ENCODE measurements around the gene MRPS11. TPM values are rescaled to one million over a fixed set of nuclear protein-coding genes. Genes with fewer than 3 reads are reported as not detected.
"Not testable (repeated sequence)": the region's sequence is repeated elsewhere in the genome, so short reads cannot be mapped to it uniquely, and the experiment has no call there.

MRPS11 gene
- total and polyA plus RNA-seq, 9 donors, result 8.3 to 32.4 (median 21.7) TPM

DNA sequence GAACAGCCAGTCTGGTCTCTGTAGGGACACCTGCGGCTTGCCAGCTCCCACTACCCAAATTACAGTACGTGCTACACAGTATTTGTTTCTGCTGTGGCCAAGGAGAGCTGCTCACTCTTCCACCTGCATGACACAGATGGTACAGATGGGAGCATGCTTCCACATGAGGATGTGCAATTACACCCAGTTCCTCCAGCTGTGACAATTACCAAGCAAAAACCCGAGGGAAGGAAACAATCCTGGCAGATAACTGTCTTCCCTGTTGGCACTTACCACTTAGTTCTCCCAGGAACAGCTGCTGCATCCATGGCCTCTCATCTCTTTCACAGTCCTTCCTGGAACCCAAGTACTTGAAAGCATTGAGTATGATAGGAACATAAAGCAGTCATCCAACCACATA lies 44.6 kb downstream of the MRPS11 start:
- Histone ChIP-seq H3K4me1 (ENCODE audit: insufficient read depth) (no peaks in the 10 kb centered on the region), H3K36me3 (no peaks in the 10 kb centered on the region), H3K4me3 (no peak overlapping the region), H3K27me3 (no peaks in the 10 kb centered on the region), H3K27ac (no peak overlapping the region), H3K9me3 (no peaks in the 10 kb centered on the region)
- intact Hi-C loops (cut with DNase I), result no loop called here
- DNase-seq, result no peak
- TF ChIP-seq CTCF (IDR thresholded peaks at IDR 0.05) (no peak), POLR2A (IDR thresholded peaks at IDR 0.05) (no peak), EP300 (IDR thresholded peaks at IDR 0.05) (no peak)
- WGBS, 3 donors, result 77 to 86% (median 81%) methylated on average over 3 of the region's 3 CpGs

- no peak for DNase-seq
- Histone ChIP-seq H3K4me1 (ENCODE audit: insufficient read depth) (no peaks in the 10 kb centered on the region), H3K9me3 (no peaks in the 10 kb centered on the region), H3K27ac (no peak overlapping the region), H3K4me3 (no peak overlapping the region), H3K27me3 (no peaks in the 10 kb centered on the region), H3K36me3 (no peaks in the 10 kb centered on the region)
- 89 to 94% (median 91%) methylated on average over 5 of the region's 5 CpGs for WGBS, 3 donors
- no peak for TF ChIP-seq CTCF (IDR thresholded peaks at IDR 0.05)
- TF ChIP-seq POLR2A (IDR thresholded peaks at IDR 0.05), result no peak
- TF ChIP-seq EP300 (IDR thresholded peaks at IDR 0.05), result no peak
- intact Hi-C loops (cut with DNase I), result no loop called here
Measured at GRCh38 chr15:88512601-88513000, 45.1 kb downstream of the MRPS11 start.

GRCh38 chr15:88513195-88513594 lies 45.7 kb downstream of the MRPS11 start:
- intact Hi-C loops (cut with DNase I), result no loop called here
- Histone ChIP-seq H3K27me3 (no peaks in the 10 kb centered on the region), H3K4me1 (ENCODE audit: insufficient read depth) (no peaks in the 10 kb centered on the region), H3K9me3 (no peaks in the 10 kb centered on the region), H3K27ac (no peak overlapping the region), H3K36me3 (no peaks in the 10 kb centered on the region), H3K4me3 (no peak overlapping the region)
- no peak for DNase-seq
- TF ChIP-seq EP300 (IDR thresholded peaks at IDR 0.05) (no peak), CTCF (IDR thresholded peaks at IDR 0.05) (no peak), POLR2A (IDR thresholded peaks at IDR 0.05) (no peak)
- 78 to 86% (median 82%) methylated on average over 5 of the region's 5 CpGs for WGBS, 3 donors

DNA sequence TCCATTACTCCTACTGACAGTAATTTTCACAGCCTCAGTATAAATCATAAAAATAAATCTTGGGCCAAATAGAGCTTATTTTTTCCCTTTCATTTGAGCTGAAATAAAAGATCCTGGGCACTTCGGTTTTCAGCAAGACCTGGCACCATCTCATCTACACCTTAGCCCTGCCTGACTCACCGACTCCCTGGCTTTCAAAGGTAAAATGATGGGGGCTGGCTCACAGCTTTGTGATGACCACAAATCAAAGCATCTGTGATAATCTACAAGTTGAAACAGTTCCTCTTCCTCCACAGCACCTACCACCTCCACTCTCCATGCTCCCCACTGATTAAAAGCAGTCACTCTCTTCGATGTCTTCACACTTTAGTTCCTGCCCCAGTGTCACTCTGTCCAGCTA lies 51.4 kb downstream of the MRPS11 start:
- Histone ChIP-seq H3K36me3 (no peaks in the 10 kb centered on the region), H3K27ac (no peak overlapping the region), H3K4me3 (no peak overlapping the region), H3K9me3 (no peaks in the 10 kb centered on the region), H3K4me1 (ENCODE audit: insufficient read depth) (no peaks in the 10 kb centered on the region), H3K27me3 (no peaks in the 10 kb centered on the region)
- WGBS, 3 donors, result 76 to 82% (median 82%) methylated on average over 3 of the region's 3 CpGs
- intact Hi-C loops (cut with DNase I), result no loop called here
- DNase-seq, result no peak
- no peak for TF ChIP-seq CTCF (IDR thresholded peaks at IDR 0.05)
- TF ChIP-seq POLR2A (IDR thresholded peaks at IDR 0.05), result no peak
- no peak for TF ChIP-seq EP300 (IDR thresholded peaks at IDR 0.05)

- DNase-seq; intact Hi-C loops (cut with DNase I); H3K36me3 ChIP-seq; H3K27me3 ChIP-seq; H3K4me1 ChIP-seq (ENCODE audit: insufficient read depth); H3K27ac ChIP-seq; H3K9me3 ChIP-seq; H3K4me3 ChIP-seq: not testable (repeated sequence)
- WGBS, 3 donors, result 96 to 99% (median 98%) methylated on average over 14 to 23 of the region's 23 CpGs
Measured at GRCh38 chr15:88524094-88524493, 56.6 kb downstream of the MRPS11 start.

Data from ovary (tissue), 9 donors.